H9 (cell line): ENCODE results near the gene ERFE. TPM values are rescaled to one million over a fixed set of nuclear protein-coding genes. Genes with fewer than 3 reads are reported as not detected.

ENCODE experiments used
- DNase-seq: peaks from one replicate; pipeline ENCODE4 v3.0.0-alpha.2; 2017
- H2AFZ ChIP-seq: one replicate; pipeline ENCODE4 v1.6.1; 2013; ENCODE audit warnings: mild to moderate bottlenecking, low read length, control low read depth, moderate library complexity
- H2AK5ac ChIP-seq: 2 replicates; pipeline ENCODE4 v1.6.1; 2013; ENCODE audit warnings: low read length, control low read depth, mixed read lengths; ENCODE audit not compliant: insufficient read length
- H2BK120ac ChIP-seq: one replicate; pipeline ENCODE4 v1.6.1; 2013; ENCODE audit warnings: low read depth, mild to moderate bottlenecking, low read length, control low read depth, inconsistent platforms; ENCODE audit not compliant: poor library complexity, severe bottlenecking
- H2BK12ac ChIP-seq: 2 replicates; pipeline ENCODE4 v1.6.1; 2013; ENCODE audit warnings: low read length, control low read depth, mixed read lengths, low read depth; ENCODE audit not compliant: insufficient read length
- H2BK15ac ChIP-seq: 2 replicates; pipeline ENCODE4 v1.6.1; 2013; ENCODE audit warnings: low read depth, low read length, control low read depth
- H2BK20ac ChIP-seq: one replicate; pipeline ENCODE4 v1.6.1; 2013; ENCODE audit warnings: low read depth, mild to moderate bottlenecking, low read length, control low read depth, inconsistent platforms; ENCODE audit not compliant: poor library complexity, severe bottlenecking
- H2BK5ac ChIP-seq: 2 replicates; pipeline ENCODE4 v1.6.1; 2013; ENCODE audit warnings: low read length, control low read depth, mixed read lengths; ENCODE audit not compliant: insufficient read length
- H3K14ac ChIP-seq: 2 replicates; pipeline ENCODE4 v1.6.1; 2013; ENCODE audit warnings: low read length, control low read depth; ENCODE audit not compliant: insufficient read depth
- H3K18ac ChIP-seq: 2 replicates; pipeline ENCODE4 v1.6.1; 2013; ENCODE audit warnings: low read depth, mild to moderate bottlenecking, mixed read lengths, low read length, control low read depth; ENCODE audit not compliant: insufficient read length
- H3K23ac ChIP-seq: 2 replicates; pipeline ENCODE4 v1.6.1; 2013; ENCODE audit warnings: low read length, control low read depth, mixed read lengths, low read depth; ENCODE audit not compliant: insufficient read length
- H3K23me2 ChIP-seq: 2 replicates; pipeline ENCODE4 v1.6.1; 2013; ENCODE audit warnings: low read depth, mild to moderate bottlenecking, mixed read lengths, low read length, control low read depth; ENCODE audit not compliant: insufficient read length, poor library complexity, severe bottlenecking
- H3K27ac ChIP-seq: 2 replicates; pipeline ENCODE4 v1.5.1; 2013; ENCODE audit warnings: low read length, control low read depth, mixed read lengths, low read depth; ENCODE audit not compliant: insufficient read length
- H3K27me3 ChIP-seq: 2 replicates; pipeline ENCODE4 v1.6.1; 2013; ENCODE audit warnings: low read length, control low read depth, inconsistent platforms; ENCODE audit not compliant: insufficient read depth
- H3K4ac ChIP-seq: 2 replicates; pipeline ENCODE4 v1.6.1; 2013; ENCODE audit warnings: low read depth, mild to moderate bottlenecking, control low read depth, inconsistent platforms, low read length, moderate library complexity
- H3K4me1 ChIP-seq: 2 replicates; pipeline ENCODE4 v1.6.1; 2013; ENCODE audit warnings: low read length, control low read depth, inconsistent platforms; ENCODE audit not compliant: insufficient read depth
- H3K4me2 ChIP-seq: 2 replicates; pipeline ENCODE4 v1.6.1; 2013; ENCODE audit warnings: low read length, control low read depth, mixed read lengths; ENCODE audit not compliant: insufficient read length, insufficient read depth
- H3K56ac ChIP-seq: 2 replicates; pipeline ENCODE4 v1.6.1; 2013; ENCODE audit warnings: low read depth, mild to moderate bottlenecking, mixed read lengths, low read length, control low read depth; ENCODE audit not compliant: insufficient read length
- H3K79me1 ChIP-seq: 2 replicates; pipeline ENCODE4 v1.6.1; 2013; ENCODE audit warnings: low read depth, mild to moderate bottlenecking, moderate library complexity, low read length, control low read depth, inconsistent platforms; ENCODE audit not compliant: insufficient read depth, poor library complexity, severe bottlenecking
- H3K79me2 ChIP-seq: 2 replicates; pipeline ENCODE4 v1.6.1; 2013; ENCODE audit warnings: low read length, control low read depth, inconsistent platforms; ENCODE audit not compliant: insufficient read depth
- H3K9ac ChIP-seq: 2 replicates; pipeline ENCODE4 v1.6.1; 2013; ENCODE audit warnings: low read length, control low read depth, mixed read lengths; ENCODE audit not compliant: insufficient read length; ENCODE audit errors: extremely low read depth
- H3K9me3 ChIP-seq: one replicate; pipeline ENCODE4 v1.6.1; 2013; ENCODE audit warnings: low read depth, low read length, inconsistent platforms; ENCODE audit not compliant: control insufficient read depth
- H3T11ph ChIP-seq: one replicate; pipeline ENCODE4 v1.6.1; 2013; ENCODE audit warnings: mild to moderate bottlenecking, low read length, control low read depth, inconsistent platforms
- H4K20me1 ChIP-seq: one replicate; pipeline ENCODE4 v1.6.1; 2013; ENCODE audit not compliant: control insufficient read depth, insufficient read length, insufficient read depth
- H4K5ac ChIP-seq: 2 replicates; pipeline ENCODE4 v1.6.1; 2013; ENCODE audit warnings: low read depth, mild to moderate bottlenecking, mixed read lengths, low read length, control low read depth; ENCODE audit not compliant: insufficient read length
- H4K8ac ChIP-seq: replicated peaks from 2 replicates; pipeline ENCODE4 v1.6.1; 2013; ENCODE audit warnings: low read length, control low read depth, mixed read lengths, low read depth; ENCODE audit not compliant: insufficient read length
- H4K91ac ChIP-seq: 2 replicates; pipeline ENCODE4 v1.6.1; 2013; ENCODE audit warnings: low read depth, mild to moderate bottlenecking, moderate library complexity, mixed read lengths, low read length, control low read depth; ENCODE audit not compliant: insufficient read length
- H3K27ac Mint-ChIP-seq, 3 experiments: 2 replicates in 2 of 3; 3 replicates in 1 of 3; pipeline ENCODE4 v1.8.0; 2020 to 2021; ENCODE audit warnings: mixed read lengths in 3 of 3, mild to moderate bottlenecking in 1 of 3, moderate library complexity in 1 of 3
- H3K27me3 Mint-ChIP-seq: 2 replicates; pipeline ENCODE4 v1.8.0; 2021; ENCODE audit warnings: low read depth, mild to moderate bottlenecking, moderate library complexity, mixed read lengths
- H3K36me3 Mint-ChIP-seq, 3 experiments: 2 replicates in 2 of 3; 3 replicates in 1 of 3; pipeline ENCODE4 v1.8.0; 2020 to 2021; ENCODE audit warnings: low read depth in 3 of 3, mixed read lengths in 3 of 3; ENCODE audit not compliant: insufficient read depth in 1 of 3
- H3K4me1 Mint-ChIP-seq, 2 experiments: 2 replicates each; pipeline ENCODE4 v1.8.0; 2020; ENCODE audit warnings: mixed read lengths in 2 of 2
- H3K4me3 Mint-ChIP-seq, 2 experiments: 2 replicates in 1 of 2; 3 replicates in 1 of 2; pipeline ENCODE4 v1.8.0; 2020 to 2021; ENCODE audit warnings: mild to moderate bottlenecking in 2 of 2, mixed read lengths in 2 of 2, moderate library complexity in 1 of 2
- H3K9me3 Mint-ChIP-seq, 2 experiments: 2 replicates in 1 of 2; 3 replicates in 1 of 2; pipeline ENCODE4 v1.8.0; 2020; ENCODE audit warnings: mild to moderate bottlenecking in 2 of 2, mixed read lengths in 2 of 2, moderate library complexity in 1 of 2
- WGBS: extraction: QIAGEN DNeasy Blood & Tissue Kit; methylation state at CpG from one replicate; pipeline ENCODE4 v1.1.7; 2013; ENCODE audit warnings: missing lambda C conversion rate, low lambda C conversion rate, mixed read lengths; ENCODE audit not compliant: insufficient read length; ENCODE audit errors: extremely low coverage; 5-methylcytosine and 5-hydroxymethylcytosine counted together
- total RNA-seq: library from RNA; stranded (reverse); gene quantifications from 2 replicates; pipeline ENCODE4 v1.2.1, GENCODE V29; 2021
- TF ChIP-seq, protein P1 (sequence below): fragments of 200-600 bp; sonication (generic); conservative IDR thresholded peaks from 3 replicates; pipeline ENCODE4 v1.8.0; 2021; ENCODE audit warnings: antibody characterized with exemption, mild to moderate bottlenecking

ERFE gene
- total RNA-seq, 1 experiment from 2014 or later, result 2.1 TPM

DNA sequence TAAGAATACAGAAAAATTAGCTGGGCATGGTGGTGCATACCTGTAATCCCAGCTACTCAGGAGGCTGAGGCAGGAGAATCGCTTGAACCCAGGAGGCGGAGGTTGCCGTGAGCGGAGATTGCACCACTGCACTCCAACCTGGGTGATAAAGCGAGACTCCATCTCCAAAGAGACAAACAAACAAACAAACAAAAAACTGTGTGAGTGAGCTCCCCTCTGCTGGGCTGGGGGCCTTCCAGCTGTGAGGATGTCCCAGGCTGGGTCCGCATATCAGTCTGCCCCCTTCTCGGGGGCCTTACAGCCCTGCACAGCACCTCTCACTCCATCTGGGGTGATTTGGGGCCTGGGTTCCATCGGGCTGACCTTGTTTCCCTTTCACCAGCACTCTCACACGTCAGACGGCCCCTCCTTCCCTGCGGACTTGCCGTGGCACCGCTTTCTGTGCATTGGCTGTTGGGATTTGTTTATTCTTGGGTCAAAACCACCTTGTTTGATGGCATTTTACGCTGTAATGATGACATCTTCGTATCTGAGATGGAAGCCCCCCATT, 23.1 kb upstream of the ERFE start:
- Mint-ChIP-seq H3K27ac (peak overlapping the region in 1 of 3 experiments; percentile 57; a peak in 1 of 7 replicates), H3K4me1 (no peaks in the 10 kb centered on the region), H3K36me3 (no peaks in the 10 kb centered on the region), H3K4me3 (no peak overlapping the region; a peak in 1 of 5 replicates), H3K9me3 (no peaks in the 10 kb centered on the region), H3K27me3 (no peaks in the 10 kb centered on the region; the same call in 1 of the 2 replicates)
- Histone ChIP-seq H3K79me2 (no peaks in the 10 kb centered on the region), H3K14ac (no peak overlapping the region; the same call in 1 of the 2 replicates), H3K27ac (no peak overlapping the region), H3K9me3 (no peaks in the 10 kb centered on the region), H4K8ac (no peak overlapping the region), H3K56ac (no peak overlapping the region), H2BK20ac (no peak overlapping the region), H3K23ac (no peak overlapping the region), H3K23me2 (no peaks in the 10 kb centered on the region), H4K5ac (no peak overlapping the region), H2AFZ (no peak overlapping the region), H3K79me1 (no peaks in the 10 kb centered on the region), H3K27me3 (no peaks in the 10 kb centered on the region), H2BK12ac (no peak overlapping the region), H2AK5ac (no peak overlapping the region), H3K9ac (no peak overlapping the region), H2BK15ac (no peak overlapping the region), H4K91ac (no peak overlapping the region), H3T11ph (no peak overlapping the region), H3K4me2 (no peak overlapping the region), H3K4ac (no peak overlapping the region), H3K4me1 (no peaks in the 10 kb centered on the region), H2BK5ac (no peak overlapping the region), H4K20me1 (no peaks in the 10 kb centered on the region), H2BK120ac (no peak overlapping the region), H3K18ac (no peak overlapping the region)
- DNase-seq, result no peak
- WGBS, result no CpG with 5 or more reads among the region's 15 CpGs
- TF ChIP-seq, protein P1, sequence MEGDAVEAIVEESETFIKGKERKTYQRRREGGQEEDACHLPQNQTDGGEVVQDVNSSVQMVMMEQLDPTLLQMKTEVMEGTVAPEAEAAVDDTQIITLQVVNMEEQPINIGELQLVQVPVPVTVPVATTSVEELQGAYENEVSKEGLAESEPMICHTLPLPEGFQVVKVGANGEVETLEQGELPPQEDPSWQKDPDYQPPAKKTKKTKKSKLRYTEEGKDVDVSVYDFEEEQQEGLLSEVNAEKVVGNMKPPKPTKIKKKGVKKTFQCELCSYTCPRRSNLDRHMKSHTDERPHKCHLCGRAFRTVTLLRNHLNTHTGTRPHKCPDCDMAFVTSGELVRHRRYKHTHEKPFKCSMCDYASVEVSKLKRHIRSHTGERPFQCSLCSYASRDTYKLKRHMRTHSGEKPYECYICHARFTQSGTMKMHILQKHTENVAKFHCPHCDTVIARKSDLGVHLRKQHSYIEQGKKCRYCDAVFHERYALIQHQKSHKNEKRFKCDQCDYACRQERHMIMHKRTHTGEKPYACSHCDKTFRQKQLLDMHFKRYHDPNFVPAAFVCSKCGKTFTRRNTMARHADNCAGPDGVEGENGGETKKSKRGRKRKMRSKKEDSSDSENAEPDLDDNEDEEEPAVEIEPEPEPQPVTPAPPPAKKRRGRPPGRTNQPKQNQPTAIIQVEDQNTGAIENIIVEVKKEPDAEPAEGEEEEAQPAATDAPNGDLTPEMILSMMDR, result no peak
